Ectodermal cell (in vitro differentiated cells): ENCODE data around the gene COL18A1. TPM values are rescaled to one million over a fixed set of nuclear protein-coding genes. Genes with fewer than 3 reads are reported as not detected.
A peak's percentile ranks its signal among the peaks of the same experiment; 100 is the strongest.

Experiments
- H3K27ac ChIP-seq: 2 replicates; pipeline ENCODE4 v1.7.0; 2013; ENCODE audit warnings: mild to moderate bottlenecking, low read depth, low read length; ENCODE audit not compliant: insufficient read depth, poor library complexity, severe bottlenecking
- H3K27me3 ChIP-seq: 2 replicates; pipeline ENCODE4 v1.7.0; 2013; ENCODE audit warnings: mild to moderate bottlenecking, low read length; ENCODE audit not compliant: insufficient read depth, control insufficient read depth, poor library complexity, severe bottlenecking
- H3K36me3 ChIP-seq: one replicate; pipeline ENCODE4 v1.7.0; 2013; ENCODE audit warnings: low read length; ENCODE audit not compliant: control insufficient read depth, insufficient read depth
- H3K4me1 ChIP-seq: one replicate; pipeline ENCODE4 v1.7.0; 2013; ENCODE audit warnings: low read length; ENCODE audit not compliant: control insufficient read depth, insufficient read depth
- H3K4me3 ChIP-seq: 2 replicates; pipeline ENCODE4 v1.7.0; 2013; ENCODE audit warnings: low read depth, low read length, control low read depth; ENCODE audit not compliant: insufficient read depth
- H3K9me3 ChIP-seq: 2 replicates; pipeline ENCODE4 v1.7.0; 2013; ENCODE audit warnings: mild to moderate bottlenecking, low read length, moderate library complexity; ENCODE audit not compliant: control insufficient read depth
- WGBS, 2 experiments: methylation state at CpG; one replicate each; pipeline ENCODE4 v1.1.7; 2013; ENCODE audit warnings: missing lambda C conversion rate in 2 of 2; 5-methylcytosine and 5-hydroxymethylcytosine counted together
- polyA plus RNA-seq, 4 experiments: library from polyadenylated mRNA; stranded (reverse); fragments of 50-300 nt; gene quantifications; one replicate each; pipeline ENCODE4 v1.2.3, GENCODE V29; 2013

COL18A1 gene
- 96.1 TPM for polyA plus RNA-seq (2013, experiment 1 of 4)
- polyA plus RNA-seq (2013, experiment 2 of 4), result 99.8 TPM
- 88.8 TPM for polyA plus RNA-seq (2013, experiment 3 of 4)
- 88.6 TPM for polyA plus RNA-seq (2013, experiment 4 of 4)

DNA sequence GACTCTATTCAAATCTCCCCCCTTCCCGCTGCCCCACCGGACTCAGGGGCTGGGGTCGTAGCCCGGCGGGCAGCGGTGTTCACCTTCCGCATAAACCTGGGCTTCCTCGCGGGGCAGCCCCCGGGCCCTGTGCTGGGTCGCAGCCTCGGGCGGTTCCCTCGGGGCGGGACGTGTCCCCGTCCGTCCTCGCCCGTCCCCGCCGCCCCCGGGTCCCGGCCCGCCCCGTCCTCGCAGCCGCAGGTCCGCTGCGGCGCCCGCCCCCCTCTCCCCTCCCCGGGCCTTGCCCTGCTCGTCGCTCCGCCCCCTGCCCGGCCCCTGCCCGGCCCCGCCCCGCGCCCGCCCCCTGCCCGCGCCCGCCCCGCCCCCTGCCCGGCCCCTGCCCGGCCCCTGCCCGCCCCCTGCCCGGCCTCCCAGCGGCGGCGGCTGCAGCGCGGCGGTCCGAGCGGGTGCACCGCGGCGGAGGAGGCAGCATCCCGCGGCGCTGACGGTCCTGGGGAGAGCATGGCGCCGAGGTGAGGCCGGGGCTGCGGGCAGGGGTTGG lies at the start of gene COL18A1:
Gene COL18A1, plus strand, starts transcription at position 436 of the 541 bp plus-strand sequence. Its CDS starts 66 bp downstream, at position 502.
- H3K27me3 ChIP-seq, result peaks cover 31% of the 10 kb centered on the region

GRCh38 chr21:45355573-45355972 lies 49.4 kb upstream of the COL18A1 start:
- Histone ChIP-seq H3K9me3 (no peaks in the 10 kb centered on the region), H3K27me3 (no peaks in the 10 kb centered on the region), H3K36me3 (no peaks in the 10 kb centered on the region), H3K4me3 (no peak overlapping the region), H3K27ac (no peak overlapping the region), H3K4me1 (peaks cover 28% of the 10 kb centered on the region)
- 88 to 91% methylated on average over 14 of the region's 14 CpGs for WGBS, 2 experiments

More for the DNA sequence above, at the start of gene COL18A1:
- H3K4me1 ChIP-seq, result peaks cover 26% of the 10 kb centered on the region
- WGBS, 2 experiments, result 0 to 1% methylated on average over 69 of the region's 69 CpGs
- H3K36me3 ChIP-seq, result no peaks in the 10 kb centered on the region
- H3K27ac ChIP-seq, result no peak within 1 kb of the TSS
- H3K9me3 ChIP-seq, result no peaks in the 10 kb centered on the region
- H3K4me3 ChIP-seq, result peak within 1 kb of the TSS; percentile 62

- no peak overlapping the region for H3K4me3 ChIP-seq
- 87 to 89% methylated on average over 10 of the region's 10 CpGs for WGBS, 2 experiments
- no peak overlapping the region for H3K27ac ChIP-seq
- H3K27me3 ChIP-seq, result no peaks in the 10 kb centered on the region
- H3K4me1 ChIP-seq, result peaks cover 32% of the 10 kb centered on the region
- no peaks in the 10 kb centered on the region for H3K9me3 ChIP-seq
- H3K36me3 ChIP-seq, result no peaks in the 10 kb centered on the region
Observed at GRCh38 chr21:45356251-45356650, 48.7 kb upstream of the COL18A1 start.

DNA sequence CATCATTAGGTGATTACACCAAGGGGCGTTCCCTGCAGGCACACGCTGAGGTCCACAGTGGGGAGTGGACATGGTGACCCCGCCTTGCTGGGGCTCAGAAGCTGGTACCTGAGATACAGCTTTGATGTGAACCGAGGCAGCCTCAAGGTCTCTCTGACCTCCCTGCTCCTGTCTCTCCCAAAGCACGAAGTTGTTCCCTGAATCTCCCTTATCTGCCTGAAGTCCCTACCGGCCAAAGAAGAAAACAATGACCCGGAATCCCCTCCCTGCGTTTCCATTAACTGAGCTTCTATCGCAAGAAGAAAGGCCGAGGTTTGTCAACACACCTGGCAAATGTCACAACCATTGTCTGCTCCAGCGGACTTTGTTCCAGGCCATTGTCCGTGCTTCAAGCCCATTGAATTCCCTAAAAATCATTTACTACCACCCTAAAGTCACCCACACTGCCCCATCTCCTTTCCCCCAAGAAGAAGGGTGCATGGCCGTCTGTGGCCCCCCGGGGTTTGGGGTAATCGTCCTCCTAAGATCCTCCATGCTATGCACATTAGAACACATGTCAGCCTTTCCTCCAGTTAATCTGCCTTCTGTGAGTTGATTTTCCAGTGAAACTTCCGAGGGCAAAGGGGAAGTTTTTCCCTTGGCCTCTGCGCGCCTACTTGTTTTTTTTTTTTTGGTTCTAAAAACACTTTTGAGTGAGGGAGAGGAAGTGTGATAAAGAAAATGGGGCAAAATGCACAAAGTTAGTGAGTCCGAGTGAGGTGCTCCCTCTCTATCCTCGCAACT lies 48.1 kb upstream of the COL18A1 start:
- Histone ChIP-seq H3K27ac (no peak overlapping the region), H3K4me3 (no peak overlapping the region), H3K27me3 (no peaks in the 10 kb centered on the region), H3K9me3 (no peaks in the 10 kb centered on the region), H3K36me3 (no peaks in the 10 kb centered on the region), H3K4me1 (peaks cover 38% of the 10 kb centered on the region)
- WGBS, 2 experiments, result 74 to 75% methylated on average over 20 of the region's 20 CpGs

- Histone ChIP-seq H3K9me3 (no peaks in the 10 kb centered on the region), H3K27ac (no peak overlapping the region), H3K27me3 (peaks cover 4% of the 10 kb centered on the region), H3K36me3 (no peaks in the 10 kb centered on the region), H3K4me1 (peaks cover 43% of the 10 kb centered on the region), H3K4me3 (no peak overlapping the region)
- WGBS, 2 experiments, result 89 to 90% methylated on average over 41 of the region's 41 CpGs
Observed at GRCh38 chr21:45357436-45358260, 47.3 kb upstream of the COL18A1 start.

DNA sequence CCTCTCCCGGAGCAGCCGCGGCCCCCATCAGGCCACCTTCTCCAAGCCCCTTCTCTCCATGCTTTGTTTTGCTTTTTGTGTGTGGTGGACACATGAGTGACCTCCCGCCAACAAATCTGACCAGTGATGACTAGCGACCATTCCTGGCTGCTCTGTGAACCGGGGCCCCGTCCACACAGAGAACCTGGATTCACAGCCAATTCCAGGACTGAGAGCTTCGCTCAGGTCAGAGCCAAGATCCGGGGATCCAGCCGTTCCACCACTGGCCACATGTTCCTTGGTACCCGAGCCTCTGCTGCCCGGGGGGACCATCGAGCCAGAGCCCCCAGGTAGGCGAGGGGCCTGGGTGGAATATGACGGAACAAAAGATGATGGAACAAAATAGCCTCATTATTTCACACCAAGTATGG lies 46.7 kb upstream of the COL18A1 start:
- Histone ChIP-seq H3K9me3 (no peaks in the 10 kb centered on the region), H3K4me3 (no peak overlapping the region), H3K27me3 (peaks cover 4% of the 10 kb centered on the region), H3K36me3 (no peaks in the 10 kb centered on the region), H3K27ac (no peak overlapping the region), H3K4me1 (peaks cover 43% of the 10 kb centered on the region)
- 95 to 96% methylated on average over 15 of the region's 15 CpGs for WGBS, 2 experiments

- no peaks in the 10 kb centered on the region for H3K9me3 ChIP-seq
- no peaks in the 10 kb centered on the region for H3K36me3 ChIP-seq
- no peak overlapping the region for H3K4me3 ChIP-seq
- 91 to 92% methylated on average over 13 of the region's 13 CpGs for WGBS, 2 experiments
- peaks cover 43% of the 10 kb centered on the region for H3K4me1 ChIP-seq
- H3K27me3 ChIP-seq, result peaks cover 4% of the 10 kb centered on the region
- no peak overlapping the region for H3K27ac ChIP-seq
Observed at GRCh38 chr21:45358711-45359310, 46.2 kb upstream of the COL18A1 start.

DNA sequence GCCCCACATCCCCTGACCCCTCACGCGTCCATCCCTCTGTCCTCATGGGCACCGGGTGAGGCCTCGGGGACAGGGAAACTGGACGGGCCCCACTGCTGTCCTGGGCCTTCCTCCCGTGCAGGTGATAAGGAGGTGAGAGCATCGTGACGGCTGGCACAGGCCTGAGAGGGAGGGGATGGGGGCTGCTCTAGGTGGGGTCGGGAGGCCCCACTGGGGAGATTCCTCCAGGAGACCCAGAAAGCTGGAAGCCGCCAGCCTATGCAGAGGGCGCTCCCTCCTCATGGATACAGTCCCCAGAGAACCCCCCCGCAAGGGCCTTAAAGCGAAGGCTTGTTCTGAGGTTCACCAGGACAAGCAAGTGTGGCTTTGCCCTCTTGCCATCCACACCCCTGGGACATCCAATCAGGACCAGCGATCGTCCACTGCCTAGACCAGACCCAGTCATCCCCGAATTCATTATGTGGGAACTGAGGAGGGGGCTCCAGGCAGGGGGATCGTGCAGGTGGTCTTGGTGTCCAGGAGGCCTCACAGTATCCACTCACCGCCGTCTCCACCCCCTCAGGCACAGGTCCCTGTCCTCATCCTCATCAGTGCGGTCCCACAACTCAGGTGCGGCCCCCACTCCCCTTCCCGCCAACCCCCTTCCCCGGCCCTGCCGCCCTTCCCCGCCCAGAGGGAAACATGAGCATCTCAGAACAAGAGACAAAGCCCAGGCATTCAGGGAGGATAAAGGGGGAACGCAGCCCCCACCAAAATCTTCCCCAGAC lies 45.3 kb upstream of the COL18A1 start:
- H3K4me1 ChIP-seq, result peaks cover 44% of the 10 kb centered on the region
- H3K27ac ChIP-seq, result no peak overlapping the region
- H3K9me3 ChIP-seq, result no peaks in the 10 kb centered on the region
- no peak overlapping the region for H3K4me3 ChIP-seq
- H3K36me3 ChIP-seq, result no peaks in the 10 kb centered on the region
- 68 to 72% methylated on average over 25 to 26 of the region's 26 CpGs for WGBS, 2 experiments
- peaks cover 4% of the 10 kb centered on the region for H3K27me3 ChIP-seq
